Measurements from ENCODE around the gene DDX47. TPM values are rescaled to one million over a fixed set of nuclear protein-coding genes. Genes with fewer than 3 reads are reported as not detected.

DDX47 gene
- total and polyA plus RNA-seq, 9 of the 15 experiments (the other 6 are each of a cell fraction or from before 2014, with no cell fraction given), result 39.4 to 186 (median 64.4) TPM

GRCh38 chr12:12777092-12777491 is 36.1 kb upstream of the DDX47 start (continued):
- no peak for TF ChIP-seq RAD21 (CRISPR knock-in tag; conservative IDR thresholded peaks at IDR 0.05 in 1 of 2, IDR thresholded peaks at IDR 0.05 in 1 of 2)
- no peak for TF ChIP-seq USF2 (CRISPR knock-in tag; IDR thresholded peaks at IDR 0.05)
- TF ChIP-seq TBP (optimal IDR thresholded peaks at IDR 0.05; ENCODE audit: low read depth, low read length), result no peak
- no peak for TF ChIP-seq CEBPB (tag; IDR thresholded peaks at IDR 0.05)
- no peak for TF ChIP-seq SMARCA5 (IDR thresholded peaks at IDR 0.05)

- no peak overlapping the region for H3K4me2 ChIP-seq (ENCODE audit: insufficient read depth, low read length)
- no peaks in the 10 kb centered on the region for H3K9me1 ChIP-seq (ENCODE audit: control insufficient read depth, insufficient read depth, low read length)
- no peaks in the 10 kb centered on the region for H3K36me3 ChIP-seq (ENCODE audit: control insufficient read depth, insufficient read depth, low read length)
- ChIA-PET POLR2A (no interaction called here), CTCF (ENCODE audit: low intra/inter-chr PET ratio) (no interaction called here)
- in situ Hi-C loops (cut with MboI), result no loop called here
- peak overlapping the region; percentile 44; the same call in 1 of the 2 replicates for H2AFZ ChIP-seq (ENCODE audit: low read depth, low read length)
- H3K4me1 ChIP-seq (replicated peaks in 1 of 2; ENCODE audit: control insufficient read depth in 2 of 2, insufficient read depth in 2 of 2, low read length in 2 of 2), result peaks cover 0 to 6% of the 10 kb centered on the region in 2 experiments; a peak in 2 of 5 replicates
- no peak for FAIRE-seq
- H4K20me1 ChIP-seq (replicated peaks; ENCODE audit: control insufficient read depth, insufficient read depth, low read length), result no peaks in the 10 kb centered on the region
- H3K9ac ChIP-seq (ENCODE audit: insufficient read depth in 1 of 2, low read depth in 2 of 2, low read length in 2 of 2), result no peak overlapping the region
- TF ChIP-seq FOXA3 (CRISPR knock-in tag; conservative IDR thresholded peaks at IDR 0.05 in 1 of 2, IDR thresholded peaks at IDR 0.05 in 1 of 2) (no peak), ZBTB33 (CRISPR knock-in tag; IDR thresholded peaks at IDR 0.05) (no peak), CBX3 (IDR thresholded peaks at IDR 0.05; ENCODE audit: borderline replicate concordance in 1 of 2, low read length in 2 of 2) (no peak), SFPQ (IDR thresholded peaks at IDR 0.05; ENCODE audit: low read depth, low read length) (no peak), ZKSCAN1 (IDR thresholded peaks at IDR 0.05; ENCODE audit: low read depth, low read length) (no peak), HDGF (IDR thresholded peaks at IDR 0.05) (no peak)
- no TSS peak for BruUV-seq (replicated peaks)
- no peak overlapping the region for H3K4me3 ChIP-seq
- intact Hi-C loops (cut with micrococcal nuclease), result no loop called here
- H3K27me3 ChIP-seq (ENCODE audit: control insufficient read depth in 2 of 2, insufficient read depth in 2 of 2, low read length in 2 of 2), result no peaks in the 10 kb centered on the region
- no peaks in the 10 kb centered on the region for H3K9me3 ChIP-seq (replicated peaks; ENCODE audit: control insufficient read depth, insufficient read depth, low read depth, low read length)
- 71% methylated on average over 1 of the region's 2 CpGs for WGBS (ENCODE audit: insufficient coverage, low coverage, missing lambda C conversion rate)
- no peak for DNase-seq (ENCODE audit: extremely low read depth in 1 of 4, low spot score in 3 of 4)
- H3K79me2 ChIP-seq (ENCODE audit: control insufficient read depth, insufficient read depth, low read length), result no peaks in the 10 kb centered on the region
- no peak overlapping the region for H3K27ac ChIP-seq (ENCODE audit: extremely low read depth, low read depth, low read length)
- no peak for ATAC-seq
Measured at GRCh38 chr12:12779007-12779406, 34.1 kb upstream of the DDX47 start.
